D341Med (cell line): ENCODE data around the gene MFGE8.

Experiments
- DNase-seq: peaks from one replicate; pipeline ENCODE4 v3.0.0; 2012; ENCODE audit warnings: low spot score

The MFGE8 gene

GRCh38 chr15:88874275-88874674 is 38.9 kb downstream of the MFGE8 start:
- no peak for DNase-seq

GRCh38 chr15:88873786-88874185 is 39.4 kb downstream of the MFGE8 start:
- no peak for DNase-seq

- no peak for DNase-seq
These were observed 40.5 kb downstream of the MFGE8 start for GRCh38 chr15:88872706-88873105.

- DNase-seq = no peak
These were observed 41.1 kb downstream of the MFGE8 start for GRCh38 chr15:88872106-88872505.

- DNase-seq = no peak
These were observed 41.9 kb downstream of the MFGE8 start for GRCh38 chr15:88871313-88871712.

GRCh38 chr15:88866295-88866881 is 46.8 kb downstream of the MFGE8 start:
- no peak for DNase-seq

GRCh38 chr15:88865498-88866099 is 47.6 kb downstream of the MFGE8 start:
- no peak for DNase-seq

- no peak for DNase-seq
These were observed 48.2 kb downstream of the MFGE8 start for GRCh38 chr15:88864861-88865497.

GRCh38 chr15:88863412-88863811 is 49.8 kb downstream of the MFGE8 start:
- DNase-seq = no peak

GRCh38 chr15:88860212-88860611 is 53.0 kb downstream of the MFGE8 start:
- DNase-seq = no peak

GRCh38 chr15:88859550-88859949 is 53.6 kb downstream of the MFGE8 start:
- DNase-seq = no peak

- DNase-seq = no peak
These were observed 54.2 kb downstream of the MFGE8 start for GRCh38 chr15:88858934-88859333.

- DNase-seq = no peak
These were observed 60.7 kb downstream of the MFGE8 start for GRCh38 chr15:88852476-88852875.

- DNase-seq = no peak
These were observed 63.7 kb downstream of the MFGE8 start for GRCh38 chr15:88849376-88850072.
